Measurements from ENCODE around the gene CFAP74. TPM values are rescaled to one million over a fixed set of nuclear protein-coding genes. Genes with fewer than 3 reads are reported as not detected.
"Not testable (repeated sequence)": the region's sequence is repeated elsewhere in the genome, so short reads cannot be mapped to it uniquely, and the experiment has no call there.

The CFAP74 gene
- total RNA-seq, 8 experiments from 2014 or later, result 0.22 to 3.7 (median 0.46) TPM; not detected in 1

GRCh38 chr1:1985375-1986050, 18.1 kb downstream of the CFAP74 start:
- no peak for ATAC-seq (replicated peaks in 6 of 8)
- H3K27ac ChIP-seq, result no peak overlapping the region
- no peak overlapping the region for H3K4me3 ChIP-seq
- in situ Hi-C loops (cut with MboI; ENCODE audit: low pct_unique_long_range_greater_than_20kb in 2 of 9, low sequenced_read_pairs in 9 of 9, unreplicated experiment in 9 of 9), result no loop called here
- WGBS, 10 experiments, result 47 to 88% (median 70%) methylated on average over 1 to 11 of the region's 32 CpGs; no CpG with 5 or more reads in 4 of the 10 experiments
- peaks cover 14 to 36% of the 10 kb centered on the region in 2 donors for H3K4me1 ChIP-seq (replicated peaks in 1 of 2)

- whole genome bisulfite sequencing, 10 experiments, result 40 to 100% (median 87%) methylated on average over 1 to 12 of the region's 17 CpGs; no CpG with 5 or more reads in 4 of the 10 experiments
Observed at GRCh38 chr1:1984560-1985070, 19.0 kb downstream of the CFAP74 start.

DNA sequence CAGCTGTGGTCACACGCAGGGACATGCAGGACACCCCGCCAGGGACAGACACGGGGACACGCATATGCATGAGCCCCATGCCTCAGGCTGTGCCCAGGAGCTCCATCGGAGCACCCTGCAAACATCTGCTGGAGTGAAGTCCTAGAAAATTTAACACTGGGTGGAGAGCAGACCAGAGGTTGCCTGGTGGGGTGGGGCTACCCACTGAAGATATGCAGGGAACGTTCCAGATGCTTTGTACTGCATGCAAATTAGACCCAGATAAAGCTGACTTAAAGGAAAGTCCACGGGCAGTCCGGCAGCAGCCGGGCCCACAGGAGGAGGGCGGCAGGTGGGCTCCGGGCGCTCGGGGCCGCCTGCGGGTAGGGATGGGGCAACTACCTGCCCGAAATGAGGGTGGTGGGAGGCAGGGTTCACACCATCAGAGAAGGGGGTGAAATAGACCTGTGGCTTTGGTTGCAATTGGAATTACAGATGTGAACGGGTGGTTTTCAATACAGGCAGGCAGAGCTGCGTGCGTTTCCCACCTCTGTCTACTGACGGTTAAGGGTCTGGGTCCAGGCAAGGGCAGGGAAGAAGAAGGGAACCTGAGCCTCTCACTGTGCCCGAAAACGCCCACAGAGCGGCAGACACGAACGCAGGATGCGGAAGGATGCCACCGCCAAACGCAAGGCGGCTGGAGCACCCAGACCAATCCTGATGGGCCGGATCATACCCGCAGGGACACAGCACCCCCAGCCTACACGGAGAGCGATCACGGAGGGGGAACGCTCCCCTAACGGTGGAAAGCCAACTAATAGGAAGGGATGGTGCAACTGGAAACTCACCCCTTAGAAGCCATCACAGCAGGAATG, 21.0 kb downstream of the CFAP74 start:
- peaks cover 0 to 10% of the 10 kb centered on the region in 2 donors for H3K4me1 ChIP-seq (replicated peaks in 1 of 2)
- in situ Hi-C loops (cut with MboI; ENCODE audit: low pct_unique_long_range_greater_than_20kb in 2 of 9, low sequenced_read_pairs in 9 of 9, unreplicated experiment in 9 of 9), result no loop called here
- H3K27ac ChIP-seq, result no peak overlapping the region
- peak in 2 of 8 experiments; percentile 68 to 100 for ATAC-seq (replicated peaks in 6 of 8)
- WGBS, 10 experiments, result 60 to 100% (median 85%) methylated on average over 1 to 29 of the region's 36 CpGs; no CpG with 5 or more reads in 2 of the 10 experiments
- H3K4me3 ChIP-seq, result no peak overlapping the region

More at GRCh38 chr1:1984560-1985070, 19.0 kb downstream of the CFAP74 start:
- Histone ChIP-seq H3K27ac (no peak overlapping the region), H3K4me3 (no peak overlapping the region), H3K4me1 (replicated peaks in 1 of 2) (peaks cover 7 to 27% of the 10 kb centered on the region in 2 donors)
- no peak for ATAC-seq (replicated peaks in 6 of 8)
- in situ Hi-C loops (cut with MboI; ENCODE audit: low pct_unique_long_range_greater_than_20kb in 2 of 9, low sequenced_read_pairs in 9 of 9, unreplicated experiment in 9 of 9), result no loop called here

DNA sequence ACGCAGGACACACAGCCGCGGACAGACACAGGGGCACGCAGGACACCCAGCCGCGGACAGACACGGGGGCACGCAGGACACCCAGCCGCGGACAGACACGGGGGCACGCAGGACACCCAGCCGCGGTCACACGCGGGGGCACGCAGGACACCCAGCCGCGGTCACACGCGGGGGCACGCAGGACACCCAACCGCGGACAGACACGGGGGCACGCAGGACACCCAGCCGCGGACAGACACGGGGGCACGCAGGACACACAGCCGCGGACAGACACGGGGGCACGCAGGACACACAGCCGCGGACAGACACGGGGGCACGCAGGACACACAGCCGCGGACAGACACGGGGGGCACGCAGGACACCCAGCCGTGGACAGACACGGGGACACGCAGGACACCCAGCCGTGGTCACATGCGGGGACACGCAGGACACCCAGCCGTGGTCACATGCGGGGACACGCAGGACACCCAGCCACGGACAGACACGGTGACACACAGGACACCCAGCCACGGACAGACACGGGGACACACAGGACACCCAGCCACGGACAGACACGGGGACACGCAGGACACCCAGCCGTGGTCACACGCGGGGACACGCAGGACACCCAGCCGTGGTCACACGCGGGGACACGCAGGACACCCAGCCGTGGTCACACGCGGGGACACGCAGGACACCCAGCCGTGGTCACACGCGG, 21.8 kb downstream of the CFAP74 start:
- in situ Hi-C loops (cut with MboI; ENCODE audit: low pct_unique_long_range_greater_than_20kb in 2 of 9, low sequenced_read_pairs in 9 of 9, unreplicated experiment in 9 of 9); ATAC-seq (replicated peaks in 6 of 8): not testable (repeated sequence)
- WGBS, 10 experiments, result 80 to 100% (median 90%) methylated on average over 1 to 13 of the region's 73 CpGs; no CpG with 5 or more reads in 6 of the 10 experiments

GRCh38 chr1:1981142-1981500, 22.5 kb downstream of the CFAP74 start:
- no peak for ATAC-seq (replicated peaks in 6 of 8)
- 80 to 100% (median 89%) methylated on average over 2 to 9 of the region's 26 CpGs; no CpG with 5 or more reads in 5 of the 10 experiments for WGBS, 10 experiments
- in situ Hi-C loops (cut with MboI; ENCODE audit: low pct_unique_long_range_greater_than_20kb in 2 of 9, low sequenced_read_pairs in 9 of 9, unreplicated experiment in 9 of 9), result no loop called here
- no peak overlapping the region for H3K4me3 ChIP-seq
- peaks cover 0 to 7% of the 10 kb centered on the region in 2 donors for H3K4me1 ChIP-seq (replicated peaks in 1 of 2)
- no peak overlapping the region for H3K27ac ChIP-seq

More for the DNA sequence above, 21.8 kb downstream of the CFAP74 start:
- H3K27ac ChIP-seq; H3K4me3 ChIP-seq; H3K4me1 ChIP-seq (replicated peaks in 1 of 2): not testable (repeated sequence)

GRCh38 chr1:1980467-1981141, 23.0 kb downstream of the CFAP74 start:
- ATAC-seq (replicated peaks in 6 of 8), result no peak
- Histone ChIP-seq H3K27ac (no peak overlapping the region), H3K4me1 (replicated peaks in 1 of 2) (peaks cover 0 to 7% of the 10 kb centered on the region in 2 donors), H3K4me3 (no peak overlapping the region)
- in situ Hi-C loops (cut with MboI; ENCODE audit: low pct_unique_long_range_greater_than_20kb in 2 of 9, low sequenced_read_pairs in 9 of 9, unreplicated experiment in 9 of 9), result no loop called here
- 88 to 96% (median 91%) methylated on average over 9 to 18 of the region's 42 CpGs; no CpG with 5 or more reads in 7 of the 10 experiments for WGBS, 10 experiments

GRCh38 chr1:1979482-1980165, 24.0 kb downstream of the CFAP74 start:
- WGBS, 10 experiments, result 73 to 100% (median 90%) methylated on average over 3 to 44 of the region's 61 CpGs; no CpG with 5 or more reads in 5 of the 10 experiments
- in situ Hi-C loops (cut with MboI; ENCODE audit: low pct_unique_long_range_greater_than_20kb in 2 of 9, low sequenced_read_pairs in 9 of 9, unreplicated experiment in 9 of 9), result no loop called here
- H3K4me1 ChIP-seq (replicated peaks in 1 of 2), result peaks cover 0 to 7% of the 10 kb centered on the region in 2 donors
- H3K4me3 ChIP-seq, result no peak overlapping the region
- no peak for ATAC-seq (replicated peaks in 6 of 8)
- H3K27ac ChIP-seq, result no peak overlapping the region

DNA sequence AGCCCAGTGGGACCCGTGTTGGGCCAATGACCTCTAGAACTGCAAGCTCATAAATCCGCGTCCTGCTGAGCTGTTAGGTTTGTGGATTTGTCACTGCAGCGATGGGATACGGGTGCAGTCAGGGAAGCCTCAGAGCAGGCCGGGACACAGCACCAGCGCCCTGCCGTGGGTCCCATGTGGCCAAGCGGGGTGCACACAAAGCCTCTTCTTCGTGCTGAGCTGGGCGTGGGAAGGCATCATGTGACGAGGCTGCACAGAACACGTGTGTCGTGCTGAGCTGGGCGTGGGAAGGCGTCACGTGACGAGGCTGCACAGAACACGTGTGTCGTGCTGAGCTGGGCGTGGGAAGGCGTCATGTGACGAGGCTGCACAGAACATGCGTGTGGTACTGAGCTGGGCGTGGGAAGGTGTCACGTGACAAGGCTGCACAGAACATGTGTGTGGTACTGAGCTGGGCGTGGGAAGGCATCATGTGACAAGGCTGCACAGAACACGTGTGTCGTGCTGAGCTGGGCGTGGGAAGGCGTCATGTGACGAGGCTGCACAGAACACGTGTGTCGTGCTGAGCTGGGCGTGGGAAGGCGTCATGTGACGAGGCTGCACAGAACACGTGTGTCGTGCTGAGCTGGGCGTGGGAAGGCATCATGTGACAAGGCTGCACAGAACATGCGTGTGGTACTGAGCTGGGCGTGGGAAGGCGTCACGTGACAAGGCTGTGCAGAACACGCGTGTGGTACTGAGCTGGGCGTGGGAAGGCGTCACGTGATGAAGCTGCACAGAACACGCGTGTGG, 24.7 kb downstream of the CFAP74 start:
- H3K4me1 ChIP-seq (replicated peaks in 1 of 2); ATAC-seq (replicated peaks in 6 of 8); in situ Hi-C loops (cut with MboI; ENCODE audit: low pct_unique_long_range_greater_than_20kb in 2 of 9, low sequenced_read_pairs in 9 of 9, unreplicated experiment in 9 of 9); H3K4me3 ChIP-seq; H3K27ac ChIP-seq: not testable (repeated sequence)
- WGBS, 10 experiments, result 60 to 96% (median 87%) methylated on average over 1 to 20 of the region's 51 CpGs; no CpG with 5 or more reads in 4 of the 10 experiments

DNA sequence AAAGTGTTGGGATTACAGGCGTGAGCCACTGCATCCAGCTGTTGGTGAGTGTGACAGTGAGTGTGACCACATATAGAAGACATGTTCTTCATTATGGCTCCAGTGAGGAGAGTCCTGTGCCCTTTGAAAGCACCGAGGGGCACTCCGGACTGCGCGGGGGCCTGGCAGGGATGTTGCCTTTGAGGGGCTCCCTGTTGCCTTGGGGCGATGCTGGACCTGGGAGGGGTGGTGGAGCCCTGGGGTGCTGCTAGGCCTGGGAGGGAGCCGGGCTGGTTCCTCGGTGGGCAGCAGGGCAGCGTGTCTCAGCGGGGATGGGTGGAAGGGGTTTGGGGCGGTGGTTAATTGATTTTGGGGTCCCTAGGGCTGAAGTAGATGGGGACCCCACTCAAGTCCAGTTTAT, 25.5 kb downstream of the CFAP74 start:
- no peak for ATAC-seq (replicated peaks in 6 of 8)
- H3K4me3 ChIP-seq, result no peak overlapping the region
- H3K27ac ChIP-seq, result no peak overlapping the region
- H3K4me1 ChIP-seq (replicated peaks in 1 of 2), result peaks cover 0 to 7% of the 10 kb centered on the region in 2 donors
- WGBS, 10 experiments, result 20 to 93% (median 65%) methylated on average over 1 to 5 of the region's 11 CpGs; no CpG with 5 or more reads in 5 of the 10 experiments
- in situ Hi-C loops (cut with MboI; ENCODE audit: low pct_unique_long_range_greater_than_20kb in 2 of 9, low sequenced_read_pairs in 9 of 9, unreplicated experiment in 9 of 9), result no loop called here

GRCh38 chr1:1976031-1976430, 27.6 kb downstream of the CFAP74 start:
- Histone ChIP-seq H3K4me3 (no peak overlapping the region), H3K27ac (no peak overlapping the region), H3K4me1 (replicated peaks in 1 of 2) (peaks cover 0 to 5% of the 10 kb centered on the region in 2 donors)
- in situ Hi-C loops (cut with MboI; ENCODE audit: low pct_unique_long_range_greater_than_20kb in 2 of 9, low sequenced_read_pairs in 9 of 9, unreplicated experiment in 9 of 9), result no loop called here
- 40 to 90% (median 78%) methylated on average over 1 to 4 of the region's 19 CpGs; no CpG with 5 or more reads in 4 of the 10 experiments for WGBS, 10 experiments
- ATAC-seq (replicated peaks in 6 of 8), result no peak

DNA sequence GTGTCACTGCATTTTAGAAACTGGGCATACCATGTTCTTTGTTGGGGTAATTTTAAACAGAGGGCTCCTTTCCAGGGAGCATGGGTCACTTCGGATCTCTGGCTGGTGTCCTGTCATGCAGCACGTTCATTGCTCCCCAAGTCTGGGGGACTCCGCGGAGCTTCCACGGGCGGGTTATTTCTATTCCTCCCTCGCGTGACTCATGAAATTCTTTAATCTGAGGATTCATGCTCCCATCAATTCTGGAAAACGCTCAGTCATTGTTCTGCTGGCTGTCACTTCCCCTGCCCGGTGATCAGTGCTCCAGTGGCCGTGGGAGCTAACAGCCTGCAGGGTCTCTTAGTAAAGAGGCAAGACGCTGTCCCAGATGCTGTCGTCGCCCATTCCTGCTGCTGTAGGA, 28.1 kb downstream of the CFAP74 start:
- Histone ChIP-seq H3K4me3 (no peak overlapping the region), H3K27ac (no peak overlapping the region), H3K4me1 (replicated peaks in 1 of 2) (peaks cover 0 to 5% of the 10 kb centered on the region in 2 donors)
- ATAC-seq (replicated peaks in 6 of 8), result peak in 1 of 8 experiments; percentile 17
- in situ Hi-C loops (cut with MboI; ENCODE audit: low pct_unique_long_range_greater_than_20kb in 2 of 9, low sequenced_read_pairs in 9 of 9, unreplicated experiment in 9 of 9), result no loop called here
- 67 to 98% (median 86%) methylated on average over 3 to 14 of the region's 14 CpGs; no CpG with 5 or more reads in 2 of the 10 experiments for WGBS, 10 experiments

All from motor neuron (in vitro differentiated cells).